Stimulated activated CD8-positive, alpha-beta memory T cell treated with anti-CD3 and anti-CD28 coated beads, Interleukin-4, amount 100 ng/mL, for 48 hours (primary cell): ENCODE results near the gene MACO1.
"Not testable (repeated sequence)": the region's sequence is repeated elsewhere in the genome, so short reads cannot be mapped to it uniquely, and the experiment has no call there.

Experiments used
- DNase-seq: peaks from one replicate; pipeline ENCODE4 v3.0.0-alpha.2; 2020

Gene MACO1

DNA sequence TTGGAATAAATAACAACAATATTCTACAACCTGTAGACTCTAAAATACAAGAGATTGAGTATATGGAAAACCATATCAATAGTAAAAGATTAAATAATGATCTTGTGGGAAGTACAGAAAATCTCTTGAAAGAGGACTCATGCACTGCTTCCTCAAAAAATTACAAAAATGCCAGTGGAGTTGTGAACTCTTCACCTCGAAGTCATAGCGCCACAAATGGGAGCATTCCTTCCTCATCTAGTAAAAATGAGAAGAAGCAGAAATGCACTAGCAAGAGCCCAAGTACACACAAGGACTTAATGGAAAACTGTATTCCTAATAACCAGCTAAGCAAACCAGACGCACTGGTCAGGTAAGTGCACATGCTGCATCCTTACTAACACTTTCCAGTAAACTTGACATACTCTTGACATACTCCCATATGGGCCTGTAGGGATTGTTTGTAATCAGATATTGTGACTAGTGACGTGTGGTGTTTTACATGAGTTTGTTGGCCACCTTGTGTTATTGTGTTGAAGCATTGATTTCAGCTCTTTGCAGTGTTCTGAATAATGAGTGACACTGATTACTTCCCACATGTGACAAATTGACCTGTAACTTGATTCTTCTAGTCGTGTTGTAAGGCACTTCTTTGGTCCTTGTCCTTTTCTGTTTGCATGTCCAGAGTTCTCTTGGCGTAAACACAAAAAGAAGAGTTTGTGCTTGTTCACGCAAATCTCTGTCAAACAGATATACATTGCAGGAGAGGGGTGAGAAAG, 28.0 kb downstream of the MACO1 start:
- DNase-seq: no peak

DNA sequence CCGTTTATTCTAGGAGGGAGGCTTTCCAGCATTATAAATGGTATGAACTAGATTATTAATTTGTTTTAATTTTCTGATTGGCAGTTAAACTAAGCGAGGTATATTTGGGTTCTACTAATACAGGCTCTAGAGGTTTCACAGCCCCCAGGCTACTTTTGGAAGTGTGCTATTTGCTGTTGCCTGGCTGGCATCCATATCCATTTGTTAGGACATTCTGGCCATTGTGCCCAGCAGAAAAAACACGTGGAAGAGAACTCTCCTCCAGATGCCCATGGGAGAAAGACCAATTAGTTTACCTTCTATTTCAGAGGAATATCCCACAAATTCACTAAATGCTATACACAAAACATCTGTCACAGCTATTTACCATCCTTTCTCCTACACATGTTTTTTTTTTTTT, 29.3 kb downstream of the MACO1 start:
- DNase-seq: no peak

DNA sequence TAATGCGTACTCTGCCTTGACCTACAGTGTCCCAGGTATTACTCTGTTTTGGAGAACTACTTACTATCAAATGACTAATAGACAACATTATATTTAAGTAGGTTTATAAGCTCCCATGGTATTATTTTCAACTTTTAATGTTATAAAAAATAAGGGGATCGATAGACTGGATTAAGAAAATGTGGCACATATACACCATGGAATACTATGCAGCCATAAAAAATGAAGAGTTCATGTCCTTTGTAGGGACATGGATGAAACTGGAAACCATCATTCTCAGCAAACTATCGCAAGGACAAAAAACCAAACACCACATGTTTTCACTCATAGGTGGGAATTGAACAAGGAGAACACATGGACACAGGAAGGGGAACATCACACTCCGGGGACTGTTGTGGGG, 30.1 kb downstream of the MACO1 start:
- not testable (repeated sequence) for DNase-seq

DNA sequence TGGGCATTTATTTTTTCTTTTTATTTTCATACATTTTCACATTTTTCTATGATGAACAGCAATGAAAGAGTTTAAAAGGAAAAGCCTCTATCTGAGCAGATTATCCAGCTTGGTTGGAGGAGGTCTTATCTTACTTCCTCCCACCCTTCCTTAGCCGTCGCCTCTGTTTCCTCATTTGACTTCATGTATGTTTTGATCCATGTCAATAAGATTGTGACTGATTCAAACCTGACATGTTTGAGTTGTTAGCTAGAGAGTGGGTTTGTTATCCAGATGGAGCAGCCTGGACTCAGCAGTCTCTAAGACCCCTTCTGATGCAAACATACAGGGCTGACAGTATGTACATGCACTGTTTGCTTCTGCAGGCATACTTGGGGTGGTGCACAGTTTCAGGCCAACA, 31.2 kb downstream of the MACO1 start:
- no peak for DNase-seq

DNA sequence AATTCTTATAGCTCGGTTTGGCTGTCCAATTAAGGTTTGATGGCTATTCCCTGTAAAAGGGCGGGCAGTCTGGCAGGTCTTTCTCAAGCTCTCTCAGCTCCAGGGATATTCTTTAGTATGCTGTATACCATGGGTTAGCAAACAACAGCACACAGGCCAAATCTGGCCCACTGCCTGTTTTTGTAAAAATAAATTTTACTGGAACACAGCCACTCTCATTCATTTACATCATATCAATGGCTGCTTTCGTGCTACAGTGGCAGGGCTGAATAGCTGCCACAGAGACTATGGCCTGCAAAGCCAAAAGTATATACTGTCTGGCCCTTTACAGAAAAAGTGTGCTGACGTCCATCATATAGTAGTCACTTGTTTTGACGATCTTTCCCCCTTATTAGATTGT, 32.0 kb downstream of the MACO1 start:
- no peak for DNase-seq

DNA sequence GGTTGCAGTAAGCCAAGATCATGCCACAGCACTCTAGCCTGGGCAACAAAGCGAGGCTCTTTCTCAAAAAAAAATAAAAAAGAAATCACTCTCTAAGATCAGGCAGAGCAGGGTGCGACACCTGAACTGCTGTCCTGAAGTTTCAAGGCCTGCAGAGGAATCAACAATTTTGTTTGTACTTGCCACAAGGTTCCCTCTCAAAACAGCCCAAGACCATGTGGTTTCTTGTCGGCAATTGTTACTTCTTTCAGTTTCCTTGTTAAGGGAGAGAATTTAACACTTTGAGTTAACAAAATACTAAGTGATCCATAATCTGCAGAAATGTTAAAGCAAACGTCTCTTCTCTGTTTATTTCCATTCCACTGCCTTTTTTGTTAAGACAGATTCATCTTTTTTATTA, 36.5 kb downstream of the MACO1 start:
- DNase-seq: no peak

DNA sequence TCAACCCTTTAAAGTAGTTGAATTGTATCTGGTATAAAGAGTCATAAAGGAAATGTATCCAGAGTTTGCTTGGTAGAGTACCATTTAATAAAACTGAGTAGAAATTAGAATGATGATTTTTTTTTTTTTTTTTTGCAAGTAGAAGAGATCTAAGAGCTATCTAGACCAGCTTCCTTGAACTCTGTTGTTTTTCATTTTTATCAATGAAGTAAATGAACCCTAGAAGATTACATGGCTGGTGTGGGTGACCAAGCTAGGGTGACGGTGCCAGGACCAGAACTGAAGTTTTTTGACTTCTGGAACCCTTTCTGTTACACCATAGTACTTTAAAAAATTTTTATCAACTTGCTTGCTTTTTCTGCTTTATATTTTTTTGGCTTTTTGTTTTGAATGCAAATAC, 36.9 kb downstream of the MACO1 start:
- no peak for DNase-seq

DNA sequence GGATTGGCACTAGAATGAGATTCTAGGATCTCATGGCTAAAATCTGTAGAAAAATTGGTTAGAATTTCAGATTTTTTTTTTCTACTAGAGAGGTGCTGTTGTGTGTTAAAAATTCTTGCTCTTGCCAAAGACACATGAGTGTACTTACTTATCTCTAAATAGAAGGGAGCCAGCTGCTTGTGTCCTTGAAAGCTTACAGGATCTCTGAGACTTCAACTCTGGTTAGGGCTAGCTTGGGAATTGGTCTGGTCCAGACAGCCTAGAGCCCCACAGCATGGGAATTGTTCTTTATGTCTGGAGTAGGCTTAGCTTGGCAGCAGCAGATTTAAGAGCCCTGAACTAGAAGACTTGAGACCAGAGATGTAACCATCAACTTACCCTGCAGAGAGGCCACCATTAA, 37.3 kb downstream of the MACO1 start:
- DNase-seq: no peak

DNA sequence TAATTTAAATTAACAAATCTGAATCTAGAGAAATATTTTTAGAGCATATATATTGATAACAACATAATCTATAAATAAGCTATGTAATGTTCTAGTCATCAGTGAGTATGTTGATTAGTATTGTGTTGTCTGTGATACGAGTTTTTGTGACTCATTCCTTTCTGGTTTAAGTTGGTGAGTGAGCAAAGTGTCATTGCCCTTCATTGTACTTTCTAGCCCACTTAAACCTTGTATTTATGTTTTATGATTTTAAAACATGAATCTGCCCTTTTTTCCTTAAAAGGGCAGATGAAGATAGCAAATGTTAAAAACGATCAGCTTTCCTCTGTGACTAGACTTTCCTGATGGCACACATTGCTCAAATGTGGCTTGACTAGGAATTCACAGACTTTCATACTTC, 38.5 kb downstream of the MACO1 start:
- no peak for DNase-seq

DNA sequence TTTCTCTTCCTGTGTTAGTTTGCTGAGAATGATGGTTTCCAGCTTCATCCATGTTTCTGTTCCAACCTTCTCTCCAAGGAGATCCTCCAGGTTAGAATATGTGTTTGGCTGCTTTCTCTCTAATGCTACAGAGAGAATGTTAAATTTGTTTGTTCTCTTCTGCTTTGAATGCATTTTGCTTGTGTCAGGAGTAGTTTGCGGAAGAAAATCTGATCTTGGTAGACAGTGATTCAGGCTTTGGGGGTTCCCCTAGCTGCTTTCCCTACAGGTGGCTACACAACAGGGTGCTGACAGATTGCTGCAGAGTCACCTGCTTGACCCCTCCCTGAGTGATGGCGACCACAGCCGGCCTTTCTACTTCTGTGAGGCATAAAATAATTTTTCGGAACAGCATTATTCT, 41.8 kb downstream of the MACO1 start:
- peak; percentile 43 for DNase-seq

DNA sequence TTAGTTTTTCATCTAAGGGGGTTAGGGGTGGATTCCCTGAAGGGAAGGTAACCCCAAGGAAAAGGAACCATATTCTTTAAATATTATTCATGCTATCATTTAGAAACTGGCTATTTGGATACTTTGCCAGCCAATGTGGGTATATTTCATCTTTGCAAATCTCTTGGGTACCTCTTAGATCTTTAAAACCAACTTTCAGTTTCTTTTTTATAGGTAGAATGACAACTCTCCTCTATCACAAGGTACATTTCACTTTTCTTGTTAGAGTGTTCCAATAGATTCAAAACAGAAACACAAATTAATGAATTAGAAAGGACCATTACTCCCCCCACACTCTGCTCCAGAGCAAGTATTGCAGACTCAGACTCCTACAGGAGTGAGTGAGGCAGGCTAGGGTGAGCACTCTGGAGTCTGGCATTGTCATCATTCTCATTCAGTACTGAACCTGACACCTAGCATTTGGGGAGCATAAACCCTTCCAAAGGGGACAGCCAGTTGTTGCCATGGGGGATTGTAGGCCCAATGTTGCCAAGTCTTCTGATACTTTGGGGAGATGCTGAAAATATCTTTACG, 43.0 kb downstream of the MACO1 start:
- no peak for DNase-seq

DNA sequence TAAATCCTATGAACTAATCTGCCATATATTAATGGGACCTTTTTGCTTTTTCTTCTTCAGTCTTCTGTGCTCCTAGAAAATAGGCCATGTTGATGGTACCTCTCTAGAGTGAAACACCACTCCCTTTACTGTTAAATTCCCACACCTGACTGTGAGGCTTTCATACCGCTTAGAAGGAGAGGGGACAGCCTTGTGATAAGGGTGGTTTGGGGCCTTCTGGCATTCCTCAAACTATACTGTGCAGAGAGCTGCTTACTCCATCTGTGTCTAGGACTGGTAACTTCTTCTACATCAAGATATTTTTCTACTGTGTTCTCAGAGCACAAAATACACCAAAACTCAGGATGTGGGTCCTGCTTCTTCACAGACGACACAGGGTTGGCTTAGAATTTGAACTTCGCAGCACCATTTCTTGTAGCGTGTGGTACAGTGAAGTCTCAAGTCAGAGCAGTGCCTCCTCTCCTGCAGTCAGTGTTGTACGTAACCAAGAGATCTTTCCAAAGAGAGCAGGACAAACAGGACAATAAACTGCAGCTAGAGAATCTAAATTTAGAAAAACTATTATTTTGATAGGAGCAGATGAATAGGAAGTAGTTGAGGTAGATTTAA, 43.8 kb downstream of the MACO1 start:
- DNase-seq: no peak

DNA sequence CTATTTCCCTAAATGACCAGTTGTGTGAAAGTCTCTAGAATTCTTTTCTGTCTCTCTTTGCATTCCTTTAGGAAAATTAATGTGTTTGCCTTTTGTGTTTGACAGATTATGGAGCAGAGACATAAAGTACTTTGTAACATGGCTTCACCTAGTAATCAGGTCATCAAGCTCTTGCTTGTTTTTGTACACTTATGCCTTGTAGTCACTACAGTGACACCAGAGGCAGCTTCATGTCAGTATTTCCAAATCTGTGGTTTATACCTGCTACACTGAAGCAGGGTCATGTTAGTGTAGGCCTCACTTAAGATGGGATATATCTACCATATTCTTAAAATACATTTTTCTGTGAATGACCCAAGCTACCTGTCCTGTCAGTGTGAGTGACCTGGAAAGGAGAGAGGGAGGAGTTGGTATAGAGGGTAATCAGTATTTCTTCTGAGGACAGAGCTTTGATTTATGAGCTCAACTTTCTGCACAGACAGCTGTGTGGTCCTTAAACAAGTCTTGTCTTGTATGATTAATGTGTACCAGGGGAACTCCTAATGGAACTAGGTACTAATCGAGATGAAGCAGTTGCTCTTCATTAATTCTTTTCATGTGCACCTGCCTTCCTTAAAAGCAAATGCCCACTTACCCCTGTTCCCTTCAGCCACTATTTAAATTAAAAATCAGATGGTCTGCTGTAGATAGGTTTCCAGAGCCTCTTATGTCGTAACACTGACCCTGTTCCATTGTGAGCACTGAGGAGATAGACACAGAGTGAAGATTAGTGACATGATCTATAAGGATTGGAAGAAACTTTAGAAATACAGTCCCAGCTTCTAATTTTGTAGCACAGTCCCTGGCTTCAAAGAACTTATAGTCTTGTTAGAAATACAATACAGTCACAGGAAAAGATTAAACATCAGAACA, 45.7 kb downstream of the MACO1 start:
- no peak for DNase-seq

DNA sequence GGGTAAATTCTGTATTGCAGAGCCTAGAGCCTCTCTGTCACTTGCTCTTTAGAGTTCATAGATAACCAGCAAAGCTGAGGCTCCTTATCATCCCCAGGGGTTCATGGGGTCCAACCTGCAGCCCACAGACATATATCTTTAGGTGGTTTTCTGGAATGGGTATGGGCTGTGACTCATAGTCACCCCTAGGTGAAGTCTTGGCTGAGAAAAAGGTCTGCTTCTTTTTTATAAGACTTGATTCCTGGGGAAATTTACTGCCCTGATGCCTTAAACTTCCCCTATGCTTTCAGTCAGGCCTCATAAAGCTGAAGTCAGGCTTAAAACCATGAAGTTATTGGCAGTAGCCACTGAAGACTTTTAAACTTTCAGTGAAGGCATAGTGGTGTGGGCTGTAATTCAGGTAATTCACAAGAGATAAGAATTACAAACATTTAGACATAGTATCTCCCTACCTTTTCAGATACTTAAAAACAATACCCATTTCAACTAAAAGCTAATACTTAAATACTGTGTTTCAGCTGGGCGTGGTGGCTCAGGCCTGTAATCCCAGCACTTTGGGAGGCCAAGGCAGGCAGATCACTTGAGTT, 46.8 kb downstream of the MACO1 start:
- no peak for DNase-seq

DNA sequence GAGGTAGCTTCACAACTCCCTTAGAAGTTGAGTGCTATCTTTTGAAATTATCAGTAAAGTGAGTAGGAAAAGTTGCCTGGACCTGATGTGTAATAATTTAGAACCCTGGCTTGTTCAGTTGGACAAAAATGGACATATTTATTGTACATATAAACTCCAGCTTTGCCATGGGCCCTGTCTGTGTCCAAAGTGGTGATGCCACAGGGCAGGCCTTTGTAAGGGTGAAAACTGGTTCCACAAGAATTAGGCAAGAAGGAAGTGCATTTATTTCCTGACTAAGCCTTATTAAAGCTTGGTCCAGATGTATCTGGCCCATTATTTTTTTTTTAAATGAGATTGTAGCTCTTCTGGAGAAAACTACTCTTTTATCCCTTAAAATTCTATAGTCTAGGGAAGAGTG, 47.9 kb downstream of the MACO1 start:
- no peak for DNase-seq

DNA sequence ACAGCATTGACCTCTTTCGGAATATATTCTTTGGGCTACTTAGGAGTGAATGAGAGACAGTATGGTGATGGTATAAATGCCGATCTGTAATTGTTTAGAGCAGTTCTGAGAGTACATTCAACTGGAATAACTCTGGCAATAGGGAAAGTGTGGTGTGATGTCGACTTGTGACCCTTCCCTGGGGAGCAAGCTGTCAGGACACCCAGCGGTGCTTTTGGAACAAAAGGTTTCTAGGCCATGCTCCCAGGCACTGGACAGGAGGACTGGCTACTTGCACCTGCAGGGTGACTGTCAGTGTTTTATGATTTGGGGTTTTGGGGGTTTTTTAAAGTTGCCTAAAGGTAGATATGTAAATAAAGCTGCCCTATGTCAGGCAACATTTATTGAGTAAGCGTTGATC, 50.9 kb downstream of the MACO1 start:
- no peak for DNase-seq

DNA sequence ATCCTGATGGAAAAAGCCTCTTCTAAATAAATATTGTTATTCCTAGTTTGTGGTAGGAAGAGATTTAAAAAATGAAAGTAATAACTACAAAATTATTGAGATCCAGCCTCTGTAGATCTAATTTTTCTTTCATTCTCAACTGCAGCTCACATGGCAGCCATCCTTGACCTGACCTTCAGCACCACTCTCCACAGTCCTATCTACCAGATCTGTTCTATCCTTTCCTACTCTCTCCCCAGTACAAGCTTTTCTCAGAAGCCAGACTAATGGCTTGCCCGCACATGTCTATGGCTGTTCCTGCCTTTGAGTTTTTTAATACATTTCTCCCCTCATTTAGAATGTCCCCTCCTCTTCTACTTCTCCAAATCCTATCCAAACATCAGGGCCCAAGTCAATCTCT, 51.5 kb downstream of the MACO1 start:
- no peak for DNase-seq

DNA sequence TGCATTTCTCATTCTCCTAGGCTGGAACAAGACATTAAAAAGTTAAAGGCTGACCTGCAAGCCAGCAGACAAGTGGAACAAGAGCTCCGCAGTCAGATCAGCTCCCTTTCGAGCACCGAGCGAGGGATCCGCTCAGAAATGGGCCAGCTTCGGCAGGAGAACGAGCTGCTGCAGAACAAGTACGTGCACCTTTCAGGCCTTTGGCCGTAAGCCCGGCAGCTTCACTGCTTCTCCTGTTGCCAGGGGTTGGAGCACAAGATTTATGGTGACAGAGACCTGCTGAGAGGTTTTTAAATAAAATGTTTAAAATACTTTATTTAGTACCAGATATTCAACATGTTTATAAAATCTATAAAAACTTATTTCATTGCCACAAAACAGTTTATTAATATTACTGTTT, 53.4 kb downstream of the MACO1 start:
- no peak for DNase-seq

DNA sequence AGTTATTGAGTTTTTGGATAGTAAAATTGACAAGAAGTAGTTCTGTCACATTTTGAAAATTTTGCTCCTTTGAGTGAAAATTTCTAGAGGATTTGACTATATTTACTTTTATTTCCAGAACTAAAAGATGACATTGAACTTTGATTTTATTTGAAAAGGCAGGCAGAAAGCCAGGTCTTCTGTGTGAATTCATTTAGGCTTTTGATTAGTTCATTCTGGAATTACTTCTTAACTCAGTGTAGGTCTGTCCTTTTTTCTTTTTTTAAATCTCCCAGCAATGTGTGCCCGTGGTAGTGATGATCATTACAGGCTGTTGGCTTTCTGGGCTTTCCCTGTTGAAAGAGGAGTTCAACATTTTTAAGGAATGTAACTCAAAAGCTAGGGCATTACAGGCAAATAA, 53.8 kb downstream of the MACO1 start:
- no peak for DNase-seq

DNA sequence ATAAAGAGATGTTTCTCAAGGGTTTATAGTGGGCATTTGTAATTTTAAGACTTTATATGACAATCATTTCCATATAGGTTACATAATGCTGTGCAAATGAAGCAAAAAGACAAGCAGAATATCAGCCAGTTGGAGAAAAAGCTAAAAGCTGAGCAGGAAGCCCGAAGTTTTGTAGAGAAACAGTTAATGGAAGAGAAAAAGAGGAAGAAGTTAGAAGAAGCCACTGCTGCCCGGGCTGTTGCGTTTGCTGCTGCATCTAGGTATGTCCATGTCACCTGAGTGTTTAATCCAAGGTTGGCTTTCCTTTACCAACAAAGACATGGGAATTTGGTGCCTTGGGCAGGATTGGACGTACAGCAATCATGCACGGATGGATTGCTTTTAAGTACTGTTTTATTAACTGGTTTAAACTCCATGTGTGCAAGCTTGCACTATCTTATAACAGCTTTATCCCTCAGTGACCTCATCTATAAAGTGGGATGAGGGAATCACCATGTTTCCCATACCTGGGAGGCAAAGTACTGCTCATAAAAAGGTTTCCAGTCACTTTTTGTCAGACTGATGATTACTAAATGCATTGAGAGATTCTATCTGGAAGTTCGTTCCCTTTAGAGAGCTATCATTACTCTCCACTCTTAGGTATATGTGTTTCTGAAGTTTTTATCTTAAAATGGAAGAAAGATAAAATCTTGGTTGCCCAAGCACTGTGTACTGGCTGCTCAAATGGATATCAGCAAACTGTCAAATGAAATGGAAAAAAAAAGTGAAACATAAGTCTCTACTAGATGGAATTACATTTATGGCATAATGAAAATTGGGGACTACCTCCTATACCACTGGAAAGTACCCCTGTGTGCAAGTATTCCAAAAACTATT, 55.1 kb downstream of the MACO1 start:
- DNase-seq: no peak

DNA sequence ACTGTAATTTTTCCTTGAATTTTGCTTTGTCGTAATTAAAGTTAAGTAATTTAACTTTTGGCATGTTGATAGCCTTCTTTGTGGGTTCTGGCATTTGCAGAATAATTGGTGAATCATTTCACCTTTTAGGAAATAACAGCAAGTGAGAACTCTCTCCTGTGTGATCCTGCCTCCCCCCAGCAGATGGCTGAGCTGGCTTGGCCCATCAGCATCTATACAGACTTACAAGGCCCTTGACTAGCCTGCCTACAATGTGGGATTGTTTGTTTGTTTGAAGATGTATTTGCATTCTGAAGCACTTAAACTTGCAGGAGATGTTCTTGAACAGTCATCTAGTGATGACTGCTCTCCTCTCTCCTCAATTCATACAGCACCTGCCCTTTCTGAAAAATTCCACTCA, 55.9 kb downstream of the MACO1 start:
- DNase-seq: no peak

DNA sequence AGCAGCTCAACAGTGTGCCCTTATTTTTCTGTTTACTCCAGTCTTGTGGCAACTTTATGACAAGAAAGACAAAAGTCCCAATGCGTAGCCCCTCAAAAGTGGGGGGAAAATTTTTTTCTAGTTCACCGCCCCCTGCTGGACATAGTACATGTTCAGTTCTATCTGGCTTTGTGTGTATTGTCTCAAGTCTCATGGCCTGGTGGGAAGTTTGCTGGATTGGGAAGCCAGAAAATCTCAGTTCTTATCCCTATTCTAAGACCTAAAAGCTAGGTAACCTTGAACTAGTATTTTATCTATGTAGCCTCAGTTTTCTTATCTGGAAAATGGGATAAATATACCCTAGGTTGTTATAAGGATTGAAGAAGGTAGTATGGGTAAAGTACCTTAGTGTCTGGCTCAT, 56.9 kb downstream of the MACO1 start:
- peak; percentile 67 for DNase-seq
